Islet precursor cell (in vitro differentiated cells): ENCODE data around the gene USH1G.
A peak's percentile ranks its signal among the peaks of the same experiment; 100 is the strongest.

Experiments used
- DNase-seq: peaks from one replicate; pipeline ENCODE4 v3.0.0-alpha.2; 2018

USH1G gene

GRCh38 chr17:74900208-74900607 is 22.8 kb downstream of the USH1G start:
- DNase-seq: peak; percentile 39

- DNase-seq: peak; percentile 52
These were observed 24.6 kb downstream of the USH1G start for GRCh38 chr17:74898376-74898946.

GRCh38 chr17:74893936-74894671 is 29.0 kb downstream of the USH1G start:
- peak; percentile 53 for DNase-seq

GRCh38 chr17:74892974-74893911 is 29.8 kb downstream of the USH1G start, which contains the start of gene FADS6:
FADS6 (minus strand) TSS chr17:74893633; CDS start chr17:74893595, 38 bp downstream.
- DNase-seq: peak; percentile 66

GRCh38 chr17:74892013-74892841 is 30.8 kb downstream of the USH1G start:
- DNase-seq: peak; percentile 55

- DNase-seq: peak; percentile 53
These were observed 32.5 kb downstream of the USH1G start for GRCh38 chr17:74890554-74890953.

GRCh38 chr17:74888469-74888868 is 34.6 kb downstream of the USH1G start:
- peak; percentile 69 for DNase-seq

- no peak for DNase-seq
These were observed 39.8 kb downstream of the USH1G start for GRCh38 chr17:74883241-74883745.

GRCh38 chr17:74882517-74883240 is 40.4 kb downstream of the USH1G start:
- no peak for DNase-seq

GRCh38 chr17:74881073-74881472 is 42.0 kb downstream of the USH1G start:
- DNase-seq: no peak

GRCh38 chr17:74879308-74879707 is 43.7 kb downstream of the USH1G start:
- no peak for DNase-seq

GRCh38 chr17:74878658-74879057 is 44.4 kb downstream of the USH1G start:
- DNase-seq: no peak

- no peak for DNase-seq
These were observed 45.2 kb downstream of the USH1G start for GRCh38 chr17:74877592-74878548.

GRCh38 chr17:74875977-74876593 is 47.0 kb downstream of the USH1G start:
- DNase-seq: no peak

- DNase-seq: no peak
These were observed 47.7 kb downstream of the USH1G start for GRCh38 chr17:74875155-74875976.

GRCh38 chr17:74874615-74875037 is 48.4 kb downstream of the USH1G start:
- DNase-seq: no peak

GRCh38 chr17:74873874-74874614 is 49.0 kb downstream of the USH1G start:
- no peak for DNase-seq
